ENCODE results near the gene PAX5. TPM values are rescaled to one million over a fixed set of nuclear protein-coding genes. Genes with fewer than 3 reads are reported as not detected.

Gene PAX5
- total RNA-seq, 1 experiment from 2014 or later = not detected

DNA sequence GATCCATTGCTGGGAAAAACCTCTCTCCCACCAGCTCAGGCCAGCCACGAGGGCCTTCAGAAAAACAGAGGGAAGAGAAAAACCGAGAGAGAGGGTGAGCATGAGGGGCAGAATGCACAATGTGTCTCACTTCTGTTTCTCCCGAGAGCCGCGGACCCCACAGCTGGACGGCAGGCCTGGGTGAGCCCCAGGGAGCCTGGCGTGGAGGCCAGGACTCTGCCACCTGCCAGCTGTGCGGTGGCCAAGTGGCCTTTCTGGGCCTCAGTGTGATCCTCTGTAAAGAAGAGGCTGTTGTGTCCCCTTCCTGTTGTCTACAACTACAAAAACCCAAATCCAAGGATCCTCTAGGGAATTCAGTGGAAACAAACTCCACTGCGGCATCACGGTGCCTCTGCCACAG, 179.3 kb downstream of the PAX5 start:
- intact Hi-C loops (cut with micrococcal nuclease; ENCODE audit: unreplicated experiment) = no loop called here
- H3K9me2 ChIP-seq (ENCODE audit: insufficient read depth) = no peaks in the 10 kb centered on the region
- no peaks in the 10 kb centered on the region for H3K79me2 ChIP-seq (ENCODE audit: low read depth)
- H3F3A ChIP-seq (ENCODE audit: insufficient read depth, low read depth) = no peaks in the 10 kb centered on the region
- no peaks in the 10 kb centered on the region for H3K4me1 ChIP-seq (replicated peaks; ENCODE audit: insufficient read depth)
- H3K9me3 ChIP-seq (ENCODE audit: insufficient read depth, low read depth) = no peaks in the 10 kb centered on the region
- H3K4me3 ChIP-seq = no peak overlapping the region
- no peak overlapping the region for H3K4me2 ChIP-seq
- H2AFZ ChIP-seq = no peak overlapping the region
- peaks cover 42% of the 10 kb centered on the region; the same call in 1 of the 2 replicates for H3K27me3 ChIP-seq (ENCODE audit: insufficient read depth, low read depth)
- H4K20me1 ChIP-seq (ENCODE audit: insufficient read depth) = no peaks in the 10 kb centered on the region
- no peak overlapping the region for H3K27ac ChIP-seq
- ChIA-PET POLR2A (ENCODE audit: unreplicated experiment) (no interaction called here), CTCF (no interaction called here)
- no peak for DNase-seq
- TF ChIP-seq EZH2 (IDR thresholded peaks at IDR 0.05; ENCODE audit: low read depth) = no peak
- TF ChIP-seq, protein P1, sequence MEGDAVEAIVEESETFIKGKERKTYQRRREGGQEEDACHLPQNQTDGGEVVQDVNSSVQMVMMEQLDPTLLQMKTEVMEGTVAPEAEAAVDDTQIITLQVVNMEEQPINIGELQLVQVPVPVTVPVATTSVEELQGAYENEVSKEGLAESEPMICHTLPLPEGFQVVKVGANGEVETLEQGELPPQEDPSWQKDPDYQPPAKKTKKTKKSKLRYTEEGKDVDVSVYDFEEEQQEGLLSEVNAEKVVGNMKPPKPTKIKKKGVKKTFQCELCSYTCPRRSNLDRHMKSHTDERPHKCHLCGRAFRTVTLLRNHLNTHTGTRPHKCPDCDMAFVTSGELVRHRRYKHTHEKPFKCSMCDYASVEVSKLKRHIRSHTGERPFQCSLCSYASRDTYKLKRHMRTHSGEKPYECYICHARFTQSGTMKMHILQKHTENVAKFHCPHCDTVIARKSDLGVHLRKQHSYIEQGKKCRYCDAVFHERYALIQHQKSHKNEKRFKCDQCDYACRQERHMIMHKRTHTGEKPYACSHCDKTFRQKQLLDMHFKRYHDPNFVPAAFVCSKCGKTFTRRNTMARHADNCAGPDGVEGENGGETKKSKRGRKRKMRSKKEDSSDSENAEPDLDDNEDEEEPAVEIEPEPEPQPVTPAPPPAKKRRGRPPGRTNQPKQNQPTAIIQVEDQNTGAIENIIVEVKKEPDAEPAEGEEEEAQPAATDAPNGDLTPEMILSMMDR (conservative IDR thresholded peaks at IDR 0.05) = no peak
- BruUV-seq (replicated peaks) = no TSS peak
- H3K36me3 ChIP-seq (ENCODE audit: low read depth) = no peaks in the 10 kb centered on the region

DNA sequence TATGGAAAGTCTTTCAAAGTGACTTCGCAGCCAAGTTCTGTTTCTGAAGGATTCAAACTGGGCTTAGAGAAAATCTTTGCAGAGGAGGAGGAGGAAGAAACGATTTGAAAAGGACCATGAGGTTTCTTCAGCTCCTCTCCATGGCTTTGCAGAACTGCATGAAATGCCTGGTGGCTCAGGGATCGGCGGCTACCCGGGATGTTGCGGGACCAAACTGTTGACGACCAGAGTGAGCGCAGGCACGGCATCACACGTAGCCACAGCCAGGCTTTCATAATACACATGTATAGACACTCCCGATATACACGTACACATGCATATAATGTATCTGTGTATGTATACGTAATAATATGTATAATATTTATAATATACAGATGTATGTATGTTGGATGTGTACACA, 180.0 kb downstream of the PAX5 start:
- H3K79me2 ChIP-seq (ENCODE audit: low read depth) = no peaks in the 10 kb centered on the region
- H3K36me3 ChIP-seq (ENCODE audit: low read depth) = no peaks in the 10 kb centered on the region
- DNase-seq = no peak
- intact Hi-C loops (cut with micrococcal nuclease; ENCODE audit: unreplicated experiment) = no loop called here
- H3K4me3 ChIP-seq = no peak overlapping the region
- peaks cover 42% of the 10 kb centered on the region; the same call in 1 of the 2 replicates for H3K27me3 ChIP-seq (ENCODE audit: insufficient read depth, low read depth)
- H4K20me1 ChIP-seq (ENCODE audit: insufficient read depth) = no peaks in the 10 kb centered on the region
- CTCF ChIA-PET = no interaction called here
- no peak overlapping the region for H3K4me2 ChIP-seq
- POLR2A ChIA-PET (ENCODE audit: unreplicated experiment) = no interaction called here
- no peaks in the 10 kb centered on the region for H3K4me1 ChIP-seq (replicated peaks; ENCODE audit: insufficient read depth)
- TF ChIP-seq, protein P1 (conservative IDR thresholded peaks at IDR 0.05) = no peak
- TF ChIP-seq EZH2 (IDR thresholded peaks at IDR 0.05; ENCODE audit: low read depth) = no peak
- no peaks in the 10 kb centered on the region for H3K9me2 ChIP-seq (ENCODE audit: insufficient read depth)
- no peak overlapping the region for H2AFZ ChIP-seq
- H3F3A ChIP-seq (ENCODE audit: insufficient read depth, low read depth) = no peaks in the 10 kb centered on the region
- H3K27ac ChIP-seq = no peak overlapping the region
- no TSS peak for BruUV-seq (replicated peaks)
- H3K9me3 ChIP-seq (ENCODE audit: insufficient read depth, low read depth) = no peaks in the 10 kb centered on the region

DNA sequence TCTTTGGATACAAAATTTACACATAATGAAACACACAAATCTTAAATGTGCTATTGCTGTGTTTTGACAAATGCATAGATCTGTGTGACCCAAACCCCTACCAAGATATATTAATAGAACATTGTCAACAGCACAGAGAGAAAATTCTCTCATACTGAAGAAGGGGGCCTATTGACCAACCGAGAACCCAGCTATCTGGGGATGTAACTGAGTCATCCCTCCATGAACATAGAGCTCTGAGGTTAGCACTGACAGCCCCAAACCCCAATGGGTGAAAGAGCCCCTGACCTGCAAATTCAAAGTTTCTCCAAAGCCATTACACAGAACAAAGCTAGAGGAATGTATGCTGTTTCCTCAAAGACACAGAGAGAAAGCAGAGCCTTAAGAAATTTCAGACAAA, 180.8 kb downstream of the PAX5 start:
- no peak for TF ChIP-seq EZH2 (IDR thresholded peaks at IDR 0.05; ENCODE audit: low read depth)
- TF ChIP-seq, protein P1 (conservative IDR thresholded peaks at IDR 0.05) = no peak
- intact Hi-C loops (cut with micrococcal nuclease; ENCODE audit: unreplicated experiment) = no loop called here
- CTCF ChIA-PET = no interaction called here

More for the DNA sequence above, 180.8 kb downstream of the PAX5 start:
- no peak overlapping the region for H3K4me3 ChIP-seq
- no TSS peak for BruUV-seq (replicated peaks)
- H3K36me3 ChIP-seq (ENCODE audit: low read depth) = no peaks in the 10 kb centered on the region
- no peaks in the 10 kb centered on the region for H4K20me1 ChIP-seq (ENCODE audit: insufficient read depth)
- no peaks in the 10 kb centered on the region for H3K4me1 ChIP-seq (replicated peaks; ENCODE audit: insufficient read depth)
- no peak overlapping the region for H3K4me2 ChIP-seq
- no peaks in the 10 kb centered on the region for H3K9me2 ChIP-seq (ENCODE audit: insufficient read depth)
- no peaks in the 10 kb centered on the region for H3K79me2 ChIP-seq (ENCODE audit: low read depth)
- H3F3A ChIP-seq (ENCODE audit: insufficient read depth, low read depth) = no peaks in the 10 kb centered on the region
- H3K27me3 ChIP-seq (ENCODE audit: insufficient read depth, low read depth) = peaks cover 41% of the 10 kb centered on the region; the same call in 1 of the 2 replicates
- DNase-seq = no peak
- H2AFZ ChIP-seq = no peak overlapping the region
- H3K27ac ChIP-seq = no peak overlapping the region
- no peaks in the 10 kb centered on the region for H3K9me3 ChIP-seq (ENCODE audit: insufficient read depth, low read depth)
- POLR2A ChIA-PET (ENCODE audit: unreplicated experiment) = no interaction called here
